Neural progenitor cell (in vitro differentiated cells): ENCODE data around the gene PTPRN2.

Source experiments
- CTCF ChIP-seq: fragments of 200-600 bp; sonication (generic); IDR thresholded peaks from 2 replicates; pipeline ENCODE4 v1.5.1; 2017; ENCODE audit warnings: antibody characterized with exemption, mild to moderate bottlenecking
- EZH2 ChIP-seq: fragments of 200-600 bp; sonication (generic); IDR thresholded peaks from 2 replicates; pipeline ENCODE4 v1.6.1; 2017; ENCODE audit warnings: antibody characterized with exemption, mild to moderate bottlenecking, moderate library complexity
- EZH2phosphoT487 ChIP-seq: fragments of 200-600 bp; sonication (generic); IDR thresholded peaks from 2 replicates; pipeline ENCODE4 v1.6.1; 2017; ENCODE audit warnings: antibody characterized with exemption

- no peak for TF ChIP-seq CTCF
- TF ChIP-seq EZH2: no peak
- no peak for TF ChIP-seq EZH2phosphoT487
These were observed 458.3 kb downstream of the PTPRN2 start for GRCh38 chr7:158129037-158130022.
